ENCODE measurements around the gene OPCML. TPM values are rescaled to one million over a fixed set of nuclear protein-coding genes. Genes with fewer than 3 reads are reported as not detected.

Gene OPCML
- total RNA-seq, 4 donors from 2014 or later: 0.33 TPM; not detected in 3

DNA sequence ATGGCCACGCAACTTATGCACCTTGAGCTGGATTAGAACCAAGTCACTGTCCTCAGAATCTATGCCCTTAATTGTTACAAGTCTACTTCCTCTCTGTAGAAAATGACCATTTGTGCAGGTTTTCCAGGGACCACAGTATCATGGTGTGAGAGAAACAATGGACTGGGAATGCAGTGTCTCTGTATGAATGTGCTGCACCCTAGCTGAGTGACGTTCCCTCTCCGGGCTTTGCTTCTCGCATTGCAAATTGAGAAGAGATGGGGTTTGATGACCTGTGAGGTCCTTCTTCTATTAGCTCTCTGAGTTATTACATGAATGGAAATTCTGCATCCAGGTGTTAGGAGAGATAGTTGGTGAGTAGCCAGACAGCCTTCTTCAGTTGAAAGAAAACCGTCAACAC lies 1109.6 kb downstream of the OPCML start:
- Histone ChIP-seq H3K36me3 (no peaks in the 10 kb centered on the region), H3K9me3 (no peaks in the 10 kb centered on the region), H3K27ac (no peak overlapping the region), H3K4me1 (peaks cover 0 to 12% of the 10 kb centered on the region in 2 donors), H3K4me3 (replicated peaks in 1 of 3) (no peak overlapping the region), H3K27me3 (no peaks in the 10 kb centered on the region)
- WGBS, 2 donors: 91 to 95% methylated on average over 5 of the region's 5 CpGs
- DNase-seq: no peak
- intact Hi-C loops (cut with DNase I): no loop called here
- TF ChIP-seq POLR2A (IDR thresholded peaks at IDR 0.05): no peak
- TF ChIP-seq, protein P1, sequence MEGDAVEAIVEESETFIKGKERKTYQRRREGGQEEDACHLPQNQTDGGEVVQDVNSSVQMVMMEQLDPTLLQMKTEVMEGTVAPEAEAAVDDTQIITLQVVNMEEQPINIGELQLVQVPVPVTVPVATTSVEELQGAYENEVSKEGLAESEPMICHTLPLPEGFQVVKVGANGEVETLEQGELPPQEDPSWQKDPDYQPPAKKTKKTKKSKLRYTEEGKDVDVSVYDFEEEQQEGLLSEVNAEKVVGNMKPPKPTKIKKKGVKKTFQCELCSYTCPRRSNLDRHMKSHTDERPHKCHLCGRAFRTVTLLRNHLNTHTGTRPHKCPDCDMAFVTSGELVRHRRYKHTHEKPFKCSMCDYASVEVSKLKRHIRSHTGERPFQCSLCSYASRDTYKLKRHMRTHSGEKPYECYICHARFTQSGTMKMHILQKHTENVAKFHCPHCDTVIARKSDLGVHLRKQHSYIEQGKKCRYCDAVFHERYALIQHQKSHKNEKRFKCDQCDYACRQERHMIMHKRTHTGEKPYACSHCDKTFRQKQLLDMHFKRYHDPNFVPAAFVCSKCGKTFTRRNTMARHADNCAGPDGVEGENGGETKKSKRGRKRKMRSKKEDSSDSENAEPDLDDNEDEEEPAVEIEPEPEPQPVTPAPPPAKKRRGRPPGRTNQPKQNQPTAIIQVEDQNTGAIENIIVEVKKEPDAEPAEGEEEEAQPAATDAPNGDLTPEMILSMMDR (IDR thresholded peaks at IDR 0.05): no peak

DNA sequence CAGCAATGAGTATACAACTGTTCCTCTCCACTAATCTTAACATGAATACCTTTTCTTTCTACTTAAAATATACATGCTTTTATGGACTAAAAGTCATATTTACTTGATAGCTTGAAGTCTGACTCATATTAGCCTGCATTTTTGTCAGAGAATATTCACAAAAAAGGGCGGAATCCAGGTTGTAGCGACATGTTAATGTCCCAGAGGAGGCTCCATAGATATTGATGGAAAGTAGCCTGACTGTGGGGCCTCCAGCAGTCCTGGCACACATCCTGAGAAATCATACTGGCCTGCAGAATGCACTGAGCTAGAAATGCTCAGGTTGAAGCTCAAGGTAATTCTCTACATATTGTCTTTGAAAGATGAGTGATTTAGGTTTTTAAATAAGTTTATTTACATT lies 1110.7 kb downstream of the OPCML start:
- H3K4me3 ChIP-seq (replicated peaks in 1 of 3): no peak overlapping the region
- DNase-seq: no peak
- H3K27me3 ChIP-seq: no peaks in the 10 kb centered on the region
- H3K27ac ChIP-seq: no peak overlapping the region
- 94% methylated on average over 2 of the region's 2 CpGs for WGBS, 2 donors
- intact Hi-C loops (cut with DNase I): no loop called here
- H3K9me3 ChIP-seq: no peaks in the 10 kb centered on the region
- no peaks in the 10 kb centered on the region for H3K36me3 ChIP-seq
- peaks cover 3 to 22% of the 10 kb centered on the region in 2 donors for H3K4me1 ChIP-seq
- TF ChIP-seq POLR2A (IDR thresholded peaks at IDR 0.05): no peak
- TF ChIP-seq, protein P1 (IDR thresholded peaks at IDR 0.05): no peak

DNA sequence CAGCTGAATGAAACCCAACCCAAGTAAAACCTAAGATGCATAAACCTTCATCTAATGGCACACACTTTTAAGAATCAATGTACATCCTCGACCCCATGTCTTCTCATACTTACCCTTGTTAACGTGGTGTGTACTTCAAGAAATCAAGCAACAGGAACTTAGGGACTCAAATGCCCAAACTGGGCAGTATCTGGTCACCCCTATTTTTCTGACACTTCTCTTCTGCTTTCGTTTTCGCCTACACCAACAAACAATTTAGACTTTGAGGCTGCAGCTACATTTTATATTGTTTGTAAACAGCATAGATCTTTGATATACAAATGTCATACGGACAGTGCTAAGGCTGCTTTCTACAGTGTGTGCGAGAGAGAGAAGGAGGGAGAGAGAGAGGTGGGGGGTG lies 1117.8 kb downstream of the OPCML start:
- H3K27ac ChIP-seq: no peak overlapping the region
- WGBS, 2 donors: 87 to 91% methylated on average over 6 of the region's 6 CpGs
- TF ChIP-seq, protein P1 (IDR thresholded peaks at IDR 0.05): no peak
- TF ChIP-seq POLR2A (IDR thresholded peaks at IDR 0.05): no peak
- H3K9me3 ChIP-seq: no peaks in the 10 kb centered on the region
- no peak for DNase-seq
- H3K4me3 ChIP-seq (replicated peaks in 1 of 3): no peak overlapping the region
- peaks cover 11 to 38% of the 10 kb centered on the region in 2 donors for H3K4me1 ChIP-seq
- intact Hi-C loops (cut with DNase I): no loop called here
- H3K27me3 ChIP-seq: no peaks in the 10 kb centered on the region
- no peaks in the 10 kb centered on the region for H3K36me3 ChIP-seq

DNA sequence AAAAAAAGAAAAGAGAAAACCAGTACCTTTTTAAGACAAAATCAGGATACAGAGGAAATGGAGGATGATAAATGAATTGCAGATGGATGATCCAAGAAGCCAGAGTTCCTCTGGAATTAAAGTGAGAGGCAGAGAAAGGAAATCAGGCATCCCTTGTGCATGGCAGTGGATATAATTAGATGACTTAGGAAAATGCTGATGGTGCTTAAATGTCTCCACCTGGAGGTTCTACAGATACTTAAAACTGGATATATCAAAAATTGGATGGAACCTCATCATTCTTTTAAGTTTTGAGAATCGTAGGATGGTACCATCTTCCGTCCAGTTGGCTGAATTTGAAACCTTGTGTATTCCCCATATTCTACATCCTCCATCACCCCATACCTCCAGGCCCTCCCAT lies 1121.9 kb downstream of the OPCML start:
- TF ChIP-seq, protein P1 (IDR thresholded peaks at IDR 0.05): no peak
- no peak for TF ChIP-seq POLR2A (IDR thresholded peaks at IDR 0.05)
- Histone ChIP-seq H3K9me3 (no peaks in the 10 kb centered on the region), H3K4me1 (peaks cover 0 to 5% of the 10 kb centered on the region in 2 donors), H3K27me3 (no peaks in the 10 kb centered on the region), H3K4me3 (replicated peaks in 1 of 3) (no peak overlapping the region), H3K27ac (no peak overlapping the region), H3K36me3 (no peaks in the 10 kb centered on the region)
- intact Hi-C loops (cut with DNase I): no loop called here
- WGBS, 2 donors: 92 to 95% methylated on average over 2 of the region's 2 CpGs
- no peak for DNase-seq

DNA sequence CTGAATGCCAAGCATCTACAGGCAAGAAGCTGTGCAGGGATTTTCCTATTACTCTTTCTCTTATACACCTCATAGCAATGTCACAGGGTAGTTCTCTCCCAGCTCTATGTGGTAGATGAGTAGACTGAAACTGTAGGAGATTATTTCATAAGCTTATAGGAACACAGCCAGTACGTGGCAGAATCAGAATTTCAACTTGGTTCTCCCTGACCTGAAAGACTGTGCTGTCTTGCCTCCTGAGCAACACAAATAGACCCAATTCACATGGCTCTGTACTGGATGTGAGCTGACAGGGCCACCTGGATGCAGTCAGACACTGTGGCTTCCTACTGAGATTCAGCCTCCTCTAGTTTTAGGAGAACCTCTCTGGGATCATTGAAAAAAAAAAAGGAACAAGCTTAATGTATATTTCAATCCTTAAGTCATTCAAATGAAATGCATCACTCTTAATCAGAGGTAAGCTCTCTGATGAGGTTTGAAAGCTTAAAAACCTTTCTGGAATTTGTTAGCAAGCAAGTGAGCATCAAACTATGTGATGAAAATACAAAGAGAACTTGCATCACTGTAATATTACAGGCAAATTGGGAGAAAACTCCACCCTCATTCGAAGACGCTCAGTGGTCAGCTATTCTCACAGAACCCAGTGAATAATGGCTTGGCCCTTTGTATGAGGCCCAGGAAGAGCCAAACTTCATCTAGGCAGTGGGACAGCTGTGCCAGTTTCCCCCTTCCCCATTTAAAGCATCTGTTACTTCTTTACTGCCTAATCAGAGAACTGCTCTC lies 1122.5 kb downstream of the OPCML start:
- Histone ChIP-seq H3K4me1 (peaks cover 0 to 5% of the 10 kb centered on the region in 2 donors), H3K36me3 (no peaks in the 10 kb centered on the region), H3K27ac (no peak overlapping the region), H3K27me3 (no peaks in the 10 kb centered on the region), H3K9me3 (no peaks in the 10 kb centered on the region), H3K4me3 (replicated peaks in 1 of 3) (no peak overlapping the region)
- intact Hi-C loops (cut with DNase I): no loop called here
- TF ChIP-seq, protein P1 (IDR thresholded peaks at IDR 0.05): no peak
- no peak for TF ChIP-seq POLR2A (IDR thresholded peaks at IDR 0.05)
- DNase-seq: no peak
- WGBS, 2 donors: 88 to 94% methylated on average over 3 of the region's 3 CpGs
